CD14-positive monocyte (primary cell): ENCODE data around the gene IER5. TPM values are rescaled to one million over a fixed set of nuclear protein-coding genes. Genes with fewer than 3 reads are reported as not detected.

Experiments used
- DNase-seq, 3 donors: peaks; one replicate each; pipeline ENCODE4 v3.0.0-alpha.2; 2011 to 2022
- H2AFZ ChIP-seq: 2 replicates; pipeline ENCODE4 v1.6.0; 2012; ENCODE audit warnings: mild to moderate bottlenecking, low read depth, low read length, inconsistent platforms; ENCODE audit not compliant: insufficient read depth, poor library complexity, severe bottlenecking
- H3K27ac ChIP-seq, 2 donors: 1 replicate in 1 of 2; 2 replicates in 1 of 2; pipeline ENCODE4 v1.5.1; 2012 to 2013; ENCODE audit warnings: low read length in 2 of 2, control low read depth in 1 of 2, inconsistent platforms in 1 of 2, low read depth in 1 of 2, mild to moderate bottlenecking in 1 of 2
- H3K27me3 ChIP-seq, 2 donors: one replicate each; pipeline versions ENCODE4 v1.6.0 to v1.6.1; 2011 to 2013; ENCODE audit warnings: low read length in 2 of 2; ENCODE audit not compliant: control insufficient read depth in 2 of 2, insufficient read depth in 2 of 2
- H3K36me3 ChIP-seq, 2 donors: replicated peaks in 1 of 2; 1 replicate in 1 of 2; 2 replicates in 1 of 2; pipeline versions ENCODE4 v1.5.1 to v1.6.1; 2012 to 2013; ENCODE audit warnings: low read length in 2 of 2, control low read depth in 1 of 2, inconsistent platforms in 1 of 2, mild to moderate bottlenecking in 1 of 2; ENCODE audit not compliant: insufficient read depth in 2 of 2, control insufficient read depth in 1 of 2
- H3K4me1 ChIP-seq, 2 donors: 1 replicate in 1 of 2; 2 replicates in 1 of 2; pipeline versions ENCODE4 v1.5.1 to v1.6.1; 2012 to 2013; ENCODE audit warnings: low read length in 2 of 2, control low read depth in 1 of 2, inconsistent platforms in 1 of 2, mild to moderate bottlenecking in 1 of 2, moderate library complexity in 1 of 2; ENCODE audit not compliant: insufficient read depth in 2 of 2, control insufficient read depth in 1 of 2
- H3K4me2 ChIP-seq: replicated peaks from 2 replicates; pipeline ENCODE3; 2012; ENCODE audit warnings: low read length, moderate library complexity, mild to moderate bottlenecking; ENCODE audit not compliant: poor library complexity, severe bottlenecking; ENCODE audit errors: extremely low read depth
- H3K4me3 ChIP-seq, 3 experiments: fragments of 200-600 bp in 1 of 3; sonication (generic) in 1 of 3; replicated peaks in 1 of 3; 1 replicate in 2 of 3; 2 replicates in 1 of 3; pipeline ENCODE4 v1.5.1; 2011 to 2013; ENCODE audit warnings: low read length in 3 of 3, mild to moderate bottlenecking in 3 of 3, control low read depth in 2 of 3, low read depth in 2 of 3, inconsistent platforms in 1 of 3, moderate library complexity in 1 of 3
- H3K79me2 ChIP-seq: 2 replicates; pipeline ENCODE4 v1.6.0; 2012; ENCODE audit warnings: mild to moderate bottlenecking, control low read depth, inconsistent platforms, low read length, moderate library complexity; ENCODE audit not compliant: insufficient read depth
- H3K9ac ChIP-seq: 2 replicates; pipeline ENCODE4 v1.6.0; 2017; ENCODE audit warnings: low read length, mild to moderate bottlenecking; ENCODE audit not compliant: insufficient read depth, poor library complexity, severe bottlenecking
- H3K9me3 ChIP-seq, 2 donors: replicated peaks in 1 of 2; 1 replicate in 1 of 2; 2 replicates in 1 of 2; pipeline versions ENCODE4 v1.5.1 to v1.6.1; 2012 to 2013; ENCODE audit warnings: low read length in 2 of 2, control low read depth in 1 of 2; ENCODE audit not compliant: control insufficient read depth in 1 of 2, insufficient read depth in 1 of 2
- H4K20me1 ChIP-seq: 2 replicates; pipeline ENCODE4 v1.6.0; 2012; ENCODE audit warnings: mild to moderate bottlenecking, low read length, control low read depth, moderate library complexity; ENCODE audit not compliant: insufficient read depth
- H3K27ac Mint-ChIP-seq, 7 donors: one replicate each; pipeline ENCODE4 v1.8.0; 2020; ENCODE audit warnings: mild to moderate bottlenecking in 7 of 7, mixed read lengths in 7 of 7, moderate library complexity in 6 of 7, inconsistent platforms in 2 of 7
- H3K27me3 Mint-ChIP-seq, 3 donors: one replicate each; pipeline ENCODE4 v1.8.0; 2021 to 2022; ENCODE audit warnings: low read depth in 3 of 3, mild to moderate bottlenecking in 3 of 3, mixed read lengths in 3 of 3, moderate library complexity in 3 of 3, inconsistent platforms in 1 of 3
- H3K36me3 Mint-ChIP-seq, 2 donors: one replicate each; pipeline ENCODE4 v1.8.0; 2020; ENCODE audit warnings: mixed read lengths in 2 of 2, inconsistent platforms in 1 of 2, mild to moderate bottlenecking in 1 of 2
- H3K4me1 Mint-ChIP-seq: one replicate; pipeline ENCODE4 v1.8.0; 2020; ENCODE audit warnings: mild to moderate bottlenecking, mixed read lengths
- H3K4me3 Mint-ChIP-seq, 2 donors: one replicate each; pipeline ENCODE4 v1.8.0; 2020; ENCODE audit warnings: mild to moderate bottlenecking in 2 of 2, mixed read lengths in 2 of 2, moderate library complexity in 1 of 2
- H3K9me3 Mint-ChIP-seq, 7 donors: one replicate each; pipeline ENCODE4 v1.8.0; 2020 to 2022; ENCODE audit warnings: mixed read lengths in 7 of 7, mild to moderate bottlenecking in 6 of 7, moderate library complexity in 6 of 7, inconsistent platforms in 2 of 7
- WGBS: methylation state at CpG from one replicate; pipeline ENCODE4 v1.1.5; 2013; ENCODE audit warnings: missing lambda C conversion rate; ENCODE audit not compliant: insufficient coverage; 5-methylcytosine and 5-hydroxymethylcytosine counted together
- intact Hi-C, 2 donors: fragments of 100-400 bp; cut with micrococcal nuclease; formaldehyde crosslinking; loops; one replicate each; pipeline versions ENCODE4 v1.15.0 to v1.15.1; 2023
- polyA plus RNA-seq, 3 donors: library from polyadenylated mRNA; depleted of rRNA in 1 of 3; unstranded in 2 of 3; stranded (reverse) in 1 of 3; fragments of 300-500 nt in 2 of 3; fragments of >200 nt in 1 of 3; fragmentation: Illumina TruSeq in 2 of 3; gene quantifications; 1 replicate in 2 of 3; 2 replicates in 1 of 3; pipeline ENCODE4 v1.2.3, GENCODE V29; 2012 to 2021
- TF ChIP-seq, protein P1 (sequence below): fragments of 200-600 bp; IDR thresholded peaks from one replicate; pipeline ENCODE4 v1.8.0; 2022; ENCODE audit warnings: antibody characterized with exemption, mild to moderate bottlenecking

Gene IER5
- polyA plus RNA-seq, 3 donors = 13.7 to 110 (median 29.0) TPM

DNA sequence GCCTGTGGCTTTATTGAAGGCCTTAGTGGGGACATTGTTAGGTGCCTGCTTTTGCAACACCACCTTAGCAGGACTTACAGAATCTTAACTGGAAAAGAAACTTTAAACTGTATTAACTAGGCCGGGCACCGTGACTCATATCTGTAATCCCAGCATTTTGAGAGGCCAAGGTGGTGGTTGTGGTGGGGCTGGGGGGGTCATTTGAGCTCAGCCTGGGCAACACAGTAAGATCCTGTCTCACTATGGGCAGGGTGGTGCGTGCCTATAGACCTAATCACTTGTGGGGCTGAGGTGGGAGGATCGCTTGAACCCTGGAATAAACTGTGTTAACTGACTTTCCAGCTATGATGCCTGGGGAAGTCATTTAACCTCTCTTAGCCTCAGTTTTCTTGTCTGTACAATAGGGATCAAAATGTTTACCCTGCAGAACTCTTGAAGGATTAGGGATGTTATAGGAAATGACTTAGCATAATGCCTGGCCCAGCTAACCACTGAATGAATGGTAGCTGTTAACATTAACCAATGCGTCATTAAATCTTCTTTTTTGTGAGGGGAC, 39.5 kb downstream of the IER5 start:
- Histone ChIP-seq H3K4me1 (peaks cover 85 to 98% of the 10 kb centered on the region in 2 donors), H3K79me2 (no peaks in the 10 kb centered on the region), H3K4me3 (peak overlapping the region in 2 of 3 experiments; percentile 35 to 75), H4K20me1 (no peaks in the 10 kb centered on the region), H3K27me3 (no peaks in the 10 kb centered on the region), H3K27ac (peak overlapping the region; percentile 88 to 91), H2AFZ (no peak overlapping the region), H3K36me3 (no peaks in the 10 kb centered on the region), H3K4me2 (peak overlapping the region; percentile 93), H3K9me3 (no peaks in the 10 kb centered on the region), H3K9ac (peak overlapping the region; percentile 61)
- Mint-ChIP-seq H3K4me3 (peak overlapping the region; percentile 84 to 94), H3K27me3 (peaks cover 0 to 2% (median 0%) of the 10 kb centered on the region in 3 donors), H3K27ac (peak overlapping the region; percentile 94 to 99 (median 98)), H3K9me3 (no peaks in the 10 kb centered on the region), H3K36me3 (peaks cover 0 to 2% of the 10 kb centered on the region in 2 donors), H3K4me1 (peaks cover 88% of the 10 kb centered on the region)
- TF ChIP-seq, protein P1, sequence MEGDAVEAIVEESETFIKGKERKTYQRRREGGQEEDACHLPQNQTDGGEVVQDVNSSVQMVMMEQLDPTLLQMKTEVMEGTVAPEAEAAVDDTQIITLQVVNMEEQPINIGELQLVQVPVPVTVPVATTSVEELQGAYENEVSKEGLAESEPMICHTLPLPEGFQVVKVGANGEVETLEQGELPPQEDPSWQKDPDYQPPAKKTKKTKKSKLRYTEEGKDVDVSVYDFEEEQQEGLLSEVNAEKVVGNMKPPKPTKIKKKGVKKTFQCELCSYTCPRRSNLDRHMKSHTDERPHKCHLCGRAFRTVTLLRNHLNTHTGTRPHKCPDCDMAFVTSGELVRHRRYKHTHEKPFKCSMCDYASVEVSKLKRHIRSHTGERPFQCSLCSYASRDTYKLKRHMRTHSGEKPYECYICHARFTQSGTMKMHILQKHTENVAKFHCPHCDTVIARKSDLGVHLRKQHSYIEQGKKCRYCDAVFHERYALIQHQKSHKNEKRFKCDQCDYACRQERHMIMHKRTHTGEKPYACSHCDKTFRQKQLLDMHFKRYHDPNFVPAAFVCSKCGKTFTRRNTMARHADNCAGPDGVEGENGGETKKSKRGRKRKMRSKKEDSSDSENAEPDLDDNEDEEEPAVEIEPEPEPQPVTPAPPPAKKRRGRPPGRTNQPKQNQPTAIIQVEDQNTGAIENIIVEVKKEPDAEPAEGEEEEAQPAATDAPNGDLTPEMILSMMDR = no peak
- intact Hi-C loops = loop anchor here in 1 of 2 donors (2.0 kb wide), 1 partner anchor 43 kb away; no protein-coding TSS in a partner anchor
- WGBS = 53% methylated on average over 5 of the region's 5 CpGs
- DNase-seq = peak in 2 of 3 donors; percentile 41 to 42

DNA sequence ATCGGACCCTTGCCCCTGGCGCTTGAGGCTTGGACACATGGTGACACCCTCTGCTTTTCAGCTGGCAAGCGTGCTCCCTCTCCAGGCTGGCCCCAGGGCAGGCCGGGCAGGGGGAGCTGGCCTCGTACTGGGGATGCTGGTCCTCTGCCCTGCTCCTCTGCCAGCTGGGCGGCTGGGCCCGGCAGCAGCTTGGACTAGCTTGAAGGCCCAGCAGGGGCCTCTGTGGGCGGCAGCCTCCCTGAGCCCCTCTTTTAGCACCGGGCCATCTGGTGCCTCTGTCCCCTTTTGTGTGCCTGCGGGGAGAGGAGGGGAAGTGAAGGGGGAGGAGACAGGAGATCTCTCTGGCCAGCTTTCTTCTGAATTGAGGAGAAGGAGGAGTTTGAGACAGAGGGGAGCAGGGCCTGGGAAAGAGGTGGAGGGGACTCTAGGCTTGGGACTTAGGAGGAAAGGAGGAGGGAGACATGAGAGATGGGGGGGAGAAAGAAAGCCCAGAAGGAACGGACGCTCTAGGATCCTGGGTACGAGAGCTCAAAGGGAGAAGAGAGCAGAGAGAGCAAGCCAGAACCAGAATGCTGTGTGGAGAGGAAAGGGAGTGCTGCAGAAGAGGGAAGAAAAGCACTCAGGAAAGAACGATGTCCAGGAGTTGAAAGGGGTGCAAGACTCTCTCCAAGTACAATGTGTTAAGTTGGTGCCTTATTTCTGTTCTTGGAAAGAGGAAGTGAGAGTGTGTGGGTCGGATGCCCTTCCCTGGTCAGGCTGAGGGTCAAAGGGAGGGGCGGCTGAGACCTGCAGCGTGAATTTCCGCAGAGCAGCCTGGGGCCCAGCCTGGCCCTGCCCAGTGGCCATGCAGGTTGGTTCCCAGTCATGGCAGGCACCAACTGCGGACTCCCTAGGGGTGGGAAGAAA, 40.3 kb downstream of the IER5 start:
- peaks cover 2 to 3% of the 10 kb centered on the region in 2 donors for H3K36me3 Mint-ChIP-seq
- 16% methylated on average over 14 of the region's 19 CpGs for WGBS
- Histone ChIP-seq H3K4me2 (peak overlapping the region; percentile 93), H2AFZ (peak overlapping the region; percentile 69), H3K27ac (peak overlapping the region; percentile 88 to 91), H4K20me1 (no peaks in the 10 kb centered on the region), H3K9ac (peak overlapping the region; percentile 61), H3K36me3 (no peaks in the 10 kb centered on the region), H3K9me3 (no peaks in the 10 kb centered on the region), H3K79me2 (no peaks in the 10 kb centered on the region), H3K4me1 (peaks cover 85 to 98% of the 10 kb centered on the region in 2 donors), H3K27me3 (no peaks in the 10 kb centered on the region), H3K4me3 (peak overlapping the region; percentile 11 to 75 (median 35))
- H3K4me1 Mint-ChIP-seq = peaks cover 91% of the 10 kb centered on the region
- no peaks in the 10 kb centered on the region for H3K9me3 Mint-ChIP-seq
- intact Hi-C loops = loop anchor here in 1 of 2 donors (2.0 kb wide), 1 partner anchor 44 kb away; no protein-coding TSS in a partner anchor
- peak overlapping the region; percentile 94 to 99 (median 98) for H3K27ac Mint-ChIP-seq
- peak; percentile 86 to 88 (median 86) for DNase-seq
- peaks cover 0 to 2% (median 1%) of the 10 kb centered on the region in 3 donors for H3K27me3 Mint-ChIP-seq
- TF ChIP-seq, protein P1 = no peak
- H3K4me3 Mint-ChIP-seq = peak overlapping the region; percentile 84 to 94
